ENCODE data around the gene RAB33B. TPM values are rescaled to one million over a fixed set of nuclear protein-coding genes. Genes with fewer than 3 reads are reported as not detected.

The RAB33B gene
- total RNA-seq, 2 donors from 2014 or later: 7.1 to 8.5 TPM

- no peak for DNase-seq (ENCODE audit: low spot score)
- H3K4me3 ChIP-seq: no peak overlapping the region
- peaks cover 0 to 12% of the 10 kb centered on the region in 2 donors for H3K4me1 ChIP-seq
- TF ChIP-seq CTCF (IDR thresholded peaks at IDR 0.05): no peak
- H3K36me3 ChIP-seq: peaks cover 33% of the 10 kb centered on the region
- H3K27me3 ChIP-seq: no peaks in the 10 kb centered on the region
- no peak overlapping the region for H3K27ac ChIP-seq
- no peaks in the 10 kb centered on the region for H3K9me3 ChIP-seq
These were observed 52.9 kb downstream of the RAB33B start for GRCh38 chr4:139506774-139507173.

- TF ChIP-seq CTCF (IDR thresholded peaks at IDR 0.05): no peak
- DNase-seq (ENCODE audit: low spot score): no peak
- Histone ChIP-seq H3K4me1 (peaks cover 0 to 12% of the 10 kb centered on the region in 2 donors), H3K27ac (no peak overlapping the region), H3K9me3 (no peaks in the 10 kb centered on the region), H3K27me3 (no peaks in the 10 kb centered on the region), H3K4me3 (no peak overlapping the region), H3K36me3 (peaks cover 46% of the 10 kb centered on the region)
These were observed 54.8 kb downstream of the RAB33B start for GRCh38 chr4:139508581-139509237.

GRCh38 chr4:139509727-139510410 is 55.9 kb downstream of the RAB33B start:
- TF ChIP-seq CTCF (IDR thresholded peaks at IDR 0.05): peak; percentile 26 to 69
- H3K27ac ChIP-seq: peak overlapping the region in 1 of 2 donors; percentile 30
- peaks cover 0 to 13% of the 10 kb centered on the region in 2 donors for H3K4me1 ChIP-seq
- H3K9me3 ChIP-seq: no peaks in the 10 kb centered on the region
- no peaks in the 10 kb centered on the region for H3K27me3 ChIP-seq
- peaks cover 57% of the 10 kb centered on the region for H3K36me3 ChIP-seq
- no peak overlapping the region for H3K4me3 ChIP-seq
- no peak for DNase-seq (ENCODE audit: low spot score)

GRCh38 chr4:139511320-139511719 is 57.4 kb downstream of the RAB33B start:
- no peaks in the 10 kb centered on the region for H3K27me3 ChIP-seq
- peaks cover 0 to 25% of the 10 kb centered on the region in 2 donors for H3K4me1 ChIP-seq
- no peak overlapping the region for H3K27ac ChIP-seq
- DNase-seq (ENCODE audit: low spot score): no peak
- H3K36me3 ChIP-seq: peaks cover 50% of the 10 kb centered on the region
- TF ChIP-seq CTCF (IDR thresholded peaks at IDR 0.05): no peak
- no peaks in the 10 kb centered on the region for H3K9me3 ChIP-seq
- H3K4me3 ChIP-seq: no peak overlapping the region

GRCh38 chr4:139514382-139515059 is 60.6 kb downstream of the RAB33B start:
- H3K27ac ChIP-seq: peak overlapping the region in 1 of 2 donors; percentile 64
- DNase-seq (ENCODE audit: low spot score): no peak
- peaks cover 0 to 17% of the 10 kb centered on the region in 2 donors for H3K4me1 ChIP-seq
- TF ChIP-seq CTCF (IDR thresholded peaks at IDR 0.05): no peak
- H3K36me3 ChIP-seq: peaks cover 67% of the 10 kb centered on the region
- no peaks in the 10 kb centered on the region for H3K9me3 ChIP-seq
- no peak overlapping the region for H3K4me3 ChIP-seq
- no peaks in the 10 kb centered on the region for H3K27me3 ChIP-seq
